GM19023 (cell line): ENCODE results near the gene PDLIM5.

Experiments used
- ATAC-seq: cut with Tn5 transposase; IDR thresholded peaks from one replicate; pipeline ENCODE4 v1.9.1; 2021; ENCODE audit warnings: mild to moderate bottlenecking, moderate library complexity; ENCODE audit not compliant: unreplicated experiment

The PDLIM5 gene

GRCh38 chr4:94680176-94680862 is 228.6 kb downstream of the PDLIM5 start:
- no peak for ATAC-seq

GRCh38 chr4:94686086-94686485 is 234.3 kb downstream of the PDLIM5 start:
- ATAC-seq, result no peak

- ATAC-seq, result no peak
Measured at GRCh38 chr4:94689155-94689860, 237.6 kb downstream of the PDLIM5 start.

GRCh38 chr4:94690851-94691254 is 239.1 kb downstream of the PDLIM5 start:
- no peak for ATAC-seq

GRCh38 chr4:94691552-94691951 is 239.8 kb downstream of the PDLIM5 start:
- no peak for ATAC-seq

GRCh38 chr4:94695384-94695783 is 243.6 kb downstream of the PDLIM5 start:
- ATAC-seq, result no peak

- ATAC-seq, result no peak
Measured at GRCh38 chr4:94698187-94698586, 246.4 kb downstream of the PDLIM5 start.

- ATAC-seq, result no peak
Measured at GRCh38 chr4:94700298-94700697, 248.6 kb downstream of the PDLIM5 start.

- no peak for ATAC-seq
Measured at GRCh38 chr4:94701631-94702300, 250.0 kb downstream of the PDLIM5 start.

GRCh38 chr4:94711635-94712034 is 259.9 kb downstream of the PDLIM5 start:
- no peak for ATAC-seq

- no peak for ATAC-seq
Measured at GRCh38 chr4:94714365-94715160, 262.8 kb downstream of the PDLIM5 start.

GRCh38 chr4:94715726-94716125 is 264.0 kb downstream of the PDLIM5 start:
- ATAC-seq, result no peak
